ENCODE data around the gene LPCAT4.

LPCAT4 gene

GRCh38 chr15:34331809-34332208, 35.2 kb downstream of the LPCAT4 start:
- DNase-seq (ENCODE audit: low read depth in 1 of 2, low spot score in 1 of 2): no peak
- no peak for TF ChIP-seq POLR2AphosphoS5 (IDR thresholded peaks at IDR 0.05; ENCODE audit: low read depth)
- no peak for TF ChIP-seq REST (IDR thresholded peaks at IDR 0.05; ENCODE audit: insufficient replicate concordance, low read depth)
- no peak for TF ChIP-seq GABPA (IDR thresholded peaks at IDR 0.05; ENCODE audit: low read depth)
- no peak for TF ChIP-seq SPI1 (IDR thresholded peaks at IDR 0.05; ENCODE audit: borderline replicate concordance, low read depth)
- no peak for TF ChIP-seq CTCF (IDR thresholded peaks at IDR 0.05; ENCODE audit: insufficient read depth, low read length)
- Histone ChIP-seq H3K27me3 (ENCODE audit: insufficient read depth, poor library complexity, severe bottlenecking) (no peaks in the 10 kb centered on the region), H3K4me3 (replicated peaks; ENCODE audit: insufficient read depth, low read length) (no peak overlapping the region), H3K27ac (replicated peaks) (no peak overlapping the region)

DNA sequence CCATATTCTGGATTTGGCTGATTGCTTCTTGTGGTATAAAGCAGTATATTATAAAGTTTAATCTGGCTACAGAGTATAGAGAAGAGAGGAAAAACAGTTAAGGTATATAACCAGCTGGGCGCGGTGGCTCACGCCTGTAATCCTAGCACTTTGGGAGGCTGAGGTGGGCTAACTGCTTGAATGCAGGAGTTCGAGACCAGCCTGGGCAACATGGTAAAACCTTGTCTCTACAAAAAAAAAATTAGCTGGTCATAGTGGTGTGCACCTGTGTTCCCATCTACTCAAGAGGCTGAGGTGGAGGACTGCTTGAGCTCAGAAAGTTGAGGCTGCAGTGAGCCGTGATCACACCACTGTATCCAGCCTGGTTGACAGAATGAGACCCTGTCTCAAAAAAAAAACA, 36.7 kb downstream of the LPCAT4 start:
- no peak overlapping the region for H3K27ac ChIP-seq (replicated peaks)
- DNase-seq (ENCODE audit: low read depth in 1 of 2, low spot score in 1 of 2): no peak
- H3K27me3 ChIP-seq (ENCODE audit: insufficient read depth, poor library complexity, severe bottlenecking): no peaks in the 10 kb centered on the region
- no peak overlapping the region for H3K4me3 ChIP-seq (replicated peaks; ENCODE audit: insufficient read depth, low read length)
- TF ChIP-seq REST (IDR thresholded peaks at IDR 0.05; ENCODE audit: insufficient replicate concordance, low read depth): no peak
- no peak for TF ChIP-seq SPI1 (IDR thresholded peaks at IDR 0.05; ENCODE audit: borderline replicate concordance, low read depth)
- no peak for TF ChIP-seq POLR2AphosphoS5 (IDR thresholded peaks at IDR 0.05; ENCODE audit: low read depth)
- TF ChIP-seq GABPA (IDR thresholded peaks at IDR 0.05; ENCODE audit: low read depth): no peak
- no peak for TF ChIP-seq CTCF (IDR thresholded peaks at IDR 0.05; ENCODE audit: insufficient read depth, low read length)

- TF ChIP-seq CTCF (IDR thresholded peaks at IDR 0.05; ENCODE audit: insufficient read depth, low read length) (no peak), REST (IDR thresholded peaks at IDR 0.05; ENCODE audit: insufficient replicate concordance, low read depth) (no peak), GABPA (IDR thresholded peaks at IDR 0.05; ENCODE audit: low read depth) (no peak), SPI1 (IDR thresholded peaks at IDR 0.05; ENCODE audit: borderline replicate concordance, low read depth) (no peak), POLR2AphosphoS5 (IDR thresholded peaks at IDR 0.05; ENCODE audit: low read depth) (no peak)
- Histone ChIP-seq H3K4me3 (replicated peaks; ENCODE audit: insufficient read depth, low read length) (no peak overlapping the region), H3K27me3 (ENCODE audit: insufficient read depth, poor library complexity, severe bottlenecking) (no peaks in the 10 kb centered on the region), H3K27ac (replicated peaks) (no peak overlapping the region)
- DNase-seq (ENCODE audit: low read depth in 1 of 2, low spot score in 1 of 2): no peak
Measured at GRCh38 chr15:34329006-34329405, 38.0 kb downstream of the LPCAT4 start.
